GM18858 (cell line): ENCODE results near the gene CLTB.

Source experiments
- ATAC-seq: cut with Tn5 transposase; IDR thresholded peaks from one replicate; pipeline ENCODE4 v1.9.1; 2021; ENCODE audit not compliant: unreplicated experiment

Gene CLTB

DNA sequence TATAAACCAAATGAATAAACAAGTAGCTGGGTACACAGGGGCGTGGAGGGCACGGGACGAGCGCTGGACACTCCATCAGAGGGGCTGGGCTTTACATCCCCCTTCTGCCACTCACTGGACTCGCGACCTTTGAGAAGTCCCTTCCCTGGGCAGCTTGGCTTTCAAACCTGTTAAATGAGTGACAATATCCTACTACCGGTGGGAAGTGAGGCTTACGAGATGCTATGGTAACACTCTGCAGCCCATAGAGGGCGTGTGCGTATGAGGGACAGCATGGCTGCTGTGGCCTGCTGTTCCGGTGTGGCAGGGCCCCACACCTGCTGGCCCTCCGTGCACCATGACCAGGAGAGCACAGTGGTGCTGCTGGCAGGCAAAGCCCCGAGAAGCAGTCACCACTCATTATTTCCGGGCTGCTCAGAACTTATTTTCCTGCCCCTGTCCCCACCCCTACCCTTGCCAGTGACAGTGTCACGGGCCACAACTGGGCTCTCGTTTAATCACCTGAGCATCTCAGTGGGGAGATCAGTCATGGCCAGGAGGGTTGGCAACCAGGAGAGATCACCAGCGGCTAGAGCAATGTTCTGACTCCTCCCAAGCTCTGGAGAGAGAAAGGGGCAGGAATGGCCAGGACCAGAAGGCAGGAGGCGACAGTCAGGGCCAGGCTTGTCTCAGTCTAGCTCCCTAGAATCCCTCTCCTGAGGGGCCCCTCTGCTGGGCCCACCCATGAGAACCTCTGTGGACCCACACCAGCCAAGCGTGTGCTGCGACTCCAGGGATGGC, 10.5 kb downstream of the CLTB start:
- no peak for ATAC-seq

DNA sequence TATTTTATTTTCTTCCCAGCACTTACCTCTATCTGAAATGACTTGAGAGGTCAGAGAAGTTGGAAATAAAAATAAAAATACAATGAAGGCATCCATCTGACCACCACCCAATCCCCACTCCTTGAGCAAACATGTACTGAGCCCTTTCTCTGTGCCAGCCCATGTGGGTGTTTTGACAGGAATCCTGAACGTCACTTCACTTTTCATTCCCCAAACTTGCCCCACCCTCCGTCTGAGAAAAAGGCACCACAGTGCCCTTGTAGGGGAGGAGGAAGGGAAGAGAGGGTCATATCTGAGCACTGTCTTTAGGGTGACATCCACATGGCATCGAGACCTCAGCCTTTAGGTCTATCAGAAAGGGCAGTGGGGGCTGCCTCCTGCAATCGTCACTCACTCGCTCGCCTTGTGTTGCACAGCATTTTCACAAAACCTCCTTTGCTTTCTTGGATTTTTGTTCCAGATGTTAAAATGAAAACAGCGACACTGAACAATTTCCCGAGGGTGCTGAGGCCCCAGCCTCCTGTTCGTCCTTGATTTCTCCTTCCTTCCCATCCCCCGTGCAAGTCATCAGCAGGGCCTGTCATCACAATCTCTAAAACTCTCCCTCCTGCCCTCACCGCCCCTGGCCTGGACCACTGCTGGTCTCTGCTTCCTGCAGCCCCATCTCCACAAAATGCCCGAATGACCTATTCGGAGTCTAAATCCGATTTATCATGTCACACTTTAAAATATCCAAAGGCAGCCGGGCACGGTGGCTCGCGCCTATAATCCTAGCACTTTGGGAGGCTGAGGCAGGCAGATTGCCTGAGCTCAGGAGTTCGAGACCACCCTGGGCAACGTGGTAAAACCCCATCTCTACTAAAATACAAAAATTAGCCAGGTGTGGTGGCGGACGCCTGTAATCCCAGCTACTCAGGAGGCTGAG, 14.8 kb downstream of the CLTB start:
- ATAC-seq: no peak

DNA sequence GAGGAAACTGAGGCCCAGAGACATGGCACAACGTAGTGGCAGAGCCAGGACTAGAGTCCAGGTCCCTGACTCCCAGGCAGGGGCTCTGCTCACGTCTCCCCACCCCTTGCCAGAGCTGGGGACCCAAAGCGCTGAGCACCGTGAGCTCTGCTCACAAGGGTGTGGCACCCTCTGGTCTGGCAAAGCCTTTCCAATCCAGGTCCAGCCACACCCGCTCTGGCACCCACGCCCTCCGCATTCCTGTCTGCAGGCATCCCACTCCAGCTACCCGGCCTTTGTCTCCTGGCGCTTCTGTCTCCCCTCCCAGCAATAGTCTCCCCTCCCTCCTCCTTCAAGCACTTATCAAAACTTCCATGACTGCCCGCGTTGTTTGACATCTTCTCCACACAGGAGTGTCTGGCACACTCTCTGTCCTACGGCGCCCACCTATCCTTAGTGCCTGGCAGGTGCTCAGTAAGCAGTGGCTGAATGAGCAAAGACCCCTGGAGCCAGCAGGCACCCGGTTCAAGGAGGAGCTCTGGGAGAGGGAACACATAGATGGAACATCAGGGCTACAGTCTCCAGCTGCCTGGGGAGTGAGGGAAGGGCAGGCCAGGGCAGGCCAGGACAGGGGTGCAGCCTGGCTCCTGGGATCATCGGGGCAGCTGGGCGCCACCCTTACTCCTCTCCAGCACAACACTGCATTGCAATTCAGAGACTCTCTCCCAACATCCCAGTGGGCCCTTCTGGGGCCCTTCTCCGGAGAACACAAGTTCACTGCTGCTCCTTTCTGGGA, 15.8 kb downstream of the CLTB start:
- no peak for ATAC-seq

DNA sequence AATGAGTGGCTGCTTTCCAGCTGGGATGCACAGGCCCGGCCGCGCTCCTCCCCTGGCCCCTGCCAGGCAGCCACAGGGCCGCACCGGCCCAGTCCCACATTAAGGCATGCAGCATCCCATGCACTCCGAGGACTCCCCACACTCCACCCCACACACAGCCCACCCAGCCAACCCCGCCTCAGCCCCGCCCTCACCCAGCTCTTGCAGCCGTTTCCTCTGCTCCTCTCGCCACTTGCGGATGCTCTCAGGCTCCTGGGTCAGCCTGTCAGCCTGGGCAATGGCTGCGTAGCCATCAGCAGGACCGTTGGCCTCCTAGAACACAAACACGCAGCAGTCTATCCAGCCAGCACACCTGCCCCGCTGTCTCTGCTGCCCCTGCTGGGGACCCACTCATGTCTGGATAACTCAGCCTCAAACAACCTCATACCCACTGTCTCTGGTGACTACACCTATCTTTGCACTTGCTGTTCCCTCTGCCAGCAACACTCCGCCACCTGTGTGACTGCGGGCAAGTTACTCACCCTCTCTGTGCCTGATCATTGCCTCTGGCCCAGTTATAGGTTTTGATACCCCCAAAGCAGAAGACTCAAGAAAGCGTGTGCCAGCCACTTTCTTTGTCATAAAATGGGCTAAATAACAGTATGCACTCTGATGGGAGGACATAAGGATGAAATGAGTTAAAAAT, 18.5 kb downstream of the CLTB start:
- no peak for ATAC-seq

DNA sequence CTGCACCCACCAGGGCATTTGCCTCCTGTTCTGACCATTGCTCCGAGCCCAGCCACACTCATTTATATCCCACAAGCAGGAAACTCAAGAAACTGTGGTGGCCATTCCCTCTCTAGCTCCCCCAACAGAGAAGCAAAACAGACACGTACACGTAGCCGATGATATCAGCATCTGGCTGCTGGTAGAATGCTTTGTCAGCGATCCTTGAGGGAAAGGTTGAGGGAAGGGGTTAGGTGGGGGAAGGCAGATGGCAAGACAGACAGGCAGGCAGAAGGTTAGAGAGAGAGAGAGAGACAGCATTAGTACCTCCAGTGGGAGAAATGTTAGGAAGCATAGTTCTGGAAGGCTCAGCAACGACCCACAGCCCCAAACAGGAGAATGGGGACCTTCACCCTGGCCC, 20.0 kb downstream of the CLTB start:
- ATAC-seq: no peak

DNA sequence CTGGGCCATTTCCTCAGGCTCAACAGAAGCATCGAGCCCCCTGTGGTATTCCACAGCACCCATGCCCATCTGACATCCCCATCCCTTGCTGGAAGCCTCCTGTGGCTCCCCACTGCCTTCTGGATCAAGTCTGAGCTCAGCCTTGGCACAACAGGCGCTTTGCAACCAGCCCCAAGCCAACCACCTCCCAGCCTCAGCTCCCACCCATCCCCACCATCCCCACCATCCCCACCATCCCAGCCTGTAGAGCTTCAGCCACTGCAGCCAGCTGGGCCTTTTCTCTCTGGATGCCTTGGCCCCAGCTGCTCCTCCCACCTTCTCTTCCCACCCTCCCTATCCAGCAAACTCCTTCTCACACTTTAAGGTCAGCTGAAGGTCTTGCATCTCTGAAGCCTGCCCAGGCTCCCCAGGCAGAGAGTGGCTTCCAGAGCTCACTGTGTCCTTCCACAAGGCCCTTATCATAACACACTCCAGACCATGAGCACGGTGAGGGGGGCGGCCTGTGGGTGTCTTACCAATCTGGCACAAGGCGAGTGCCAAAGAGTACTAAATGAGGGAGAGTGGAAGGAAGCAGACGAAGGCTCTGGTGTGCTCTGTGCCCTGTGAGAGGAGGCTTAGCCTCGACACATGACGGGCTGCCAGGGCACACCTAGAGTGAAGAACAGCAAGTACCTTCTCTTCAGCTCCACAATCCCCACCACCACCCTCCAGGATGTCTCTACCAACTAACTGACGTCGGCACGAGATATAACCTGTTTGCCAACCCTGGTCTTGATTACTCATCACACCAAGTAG, 21.3 kb downstream of the CLTB start:
- ATAC-seq: no peak

DNA sequence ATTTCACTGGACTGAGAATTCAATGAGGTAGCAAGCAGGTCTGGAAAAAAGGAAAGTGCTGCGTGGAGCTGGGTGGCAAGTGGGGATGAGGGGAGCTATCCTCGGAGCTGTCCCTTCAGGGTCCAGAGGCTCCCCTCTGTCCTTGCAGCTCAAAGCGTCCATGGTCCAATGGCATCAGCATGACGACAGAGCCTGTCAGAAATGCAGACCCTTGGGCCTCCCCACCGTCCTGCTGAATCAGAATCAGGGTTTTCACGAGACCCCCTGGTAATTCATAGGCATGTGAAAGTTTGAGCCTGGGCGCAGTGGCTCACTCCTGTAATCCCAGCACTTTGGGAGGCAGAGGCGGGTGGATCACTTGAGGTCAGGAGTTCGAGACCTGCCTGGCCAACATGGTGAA, 22.2 kb downstream of the CLTB start:
- ATAC-seq: no peak

DNA sequence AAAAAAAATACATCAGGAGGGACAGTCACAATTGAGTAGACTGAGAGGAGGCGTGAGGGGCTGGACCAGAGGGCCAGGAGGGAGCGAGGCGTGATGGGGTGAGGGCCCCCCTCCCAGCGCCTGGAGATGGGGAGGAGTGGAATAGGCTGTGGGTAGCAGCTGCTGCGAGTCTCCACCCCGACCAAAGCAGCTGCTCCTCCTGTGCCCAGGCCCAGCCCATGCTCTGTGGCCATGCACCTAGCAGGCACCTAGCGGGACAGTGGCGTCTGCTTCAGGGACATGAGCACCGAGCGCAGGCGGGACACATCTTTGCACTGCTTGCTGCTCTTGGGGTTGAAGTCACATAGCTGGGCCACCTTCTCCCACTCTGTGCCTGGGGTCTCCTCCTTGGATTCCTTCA, 23.8 kb downstream of the CLTB start:
- no peak for ATAC-seq

DNA sequence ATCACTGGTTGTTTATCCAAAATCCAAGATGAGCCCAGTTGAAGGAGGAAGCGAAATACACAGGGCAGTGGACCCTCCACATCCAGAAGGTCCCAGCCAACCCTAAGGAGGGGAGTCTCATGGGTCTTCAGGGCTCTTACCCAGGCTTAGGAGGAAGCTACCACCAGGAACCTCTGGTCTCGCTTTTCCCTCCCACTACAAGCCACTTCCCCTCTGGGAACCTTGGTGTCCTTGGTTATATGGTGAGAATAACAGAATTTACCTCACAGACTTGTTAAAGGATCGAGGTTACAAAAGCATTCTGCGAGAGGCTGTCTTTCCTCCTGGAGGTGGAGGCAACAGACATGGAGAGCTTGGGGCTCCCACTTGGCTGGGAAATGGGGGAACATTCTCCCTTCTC, 24.3 kb downstream of the CLTB start:
- no peak for ATAC-seq

DNA sequence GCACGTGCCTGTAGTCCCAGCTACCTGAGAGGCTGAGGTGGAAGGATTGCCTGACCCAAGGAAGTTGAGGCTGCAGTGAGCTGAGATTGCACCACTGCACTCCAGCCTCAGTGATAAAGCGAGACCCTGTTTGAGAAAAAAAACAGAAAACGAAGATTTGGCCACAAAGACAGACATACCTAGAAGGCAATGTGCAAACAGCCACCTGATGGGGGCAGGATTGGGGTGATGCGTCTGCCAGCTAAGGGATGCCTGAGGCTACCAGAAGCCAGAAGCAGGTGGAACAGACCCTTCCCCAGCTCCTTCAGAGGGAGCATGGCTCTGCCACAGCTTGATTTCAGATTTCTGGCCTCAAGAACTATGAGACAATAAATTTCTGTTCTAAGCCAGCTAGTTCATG, 24.9 kb downstream of the CLTB start:
- no peak for ATAC-seq

DNA sequence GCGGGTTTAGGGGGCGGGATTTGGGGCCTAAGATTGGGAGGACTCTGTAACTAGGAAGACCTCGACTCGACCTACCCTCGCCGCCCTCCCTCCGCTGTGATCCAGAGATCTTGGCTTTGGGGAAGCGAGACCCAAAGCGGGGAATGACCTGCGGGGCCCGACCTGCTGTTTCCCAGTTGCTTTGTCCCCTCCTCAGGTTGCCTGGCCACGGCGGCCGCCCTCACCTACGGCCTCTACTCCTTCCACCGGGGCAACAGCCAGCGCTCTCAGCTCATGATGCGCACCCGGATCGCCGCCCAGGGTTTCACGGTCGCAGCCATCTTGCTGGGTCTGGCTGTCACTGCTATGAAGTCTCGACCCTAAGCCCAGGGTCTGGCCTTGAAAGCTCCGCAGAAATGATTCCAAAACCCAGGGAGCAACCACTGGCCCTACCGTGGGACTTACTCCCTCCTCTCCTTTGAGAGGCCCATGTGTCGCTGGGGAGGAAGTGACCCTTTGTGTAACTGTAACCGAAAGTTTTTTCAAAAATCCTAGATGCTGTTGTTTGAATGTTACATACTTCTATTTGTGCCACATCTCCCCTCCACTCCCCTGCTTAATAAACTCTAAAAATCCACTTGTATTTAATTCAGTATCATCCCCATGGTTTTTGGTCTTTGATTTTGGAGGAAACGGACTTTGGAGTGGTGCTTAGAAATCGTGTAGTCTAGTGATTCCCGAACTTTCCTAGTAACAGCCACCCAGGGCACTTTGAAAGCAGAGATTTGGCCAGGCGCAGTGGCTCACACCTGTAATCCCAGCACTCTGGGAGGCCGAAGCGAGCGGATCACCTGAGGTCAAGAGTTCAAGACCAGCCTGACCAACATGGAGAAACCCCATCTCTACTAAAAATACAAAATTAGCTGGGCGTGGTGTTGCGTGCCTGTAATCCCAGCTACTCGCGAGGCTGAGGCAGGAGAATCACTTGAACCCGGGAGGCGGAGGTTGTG, 26.9 kb downstream of the CLTB start:
- ATAC-seq: no peak

DNA sequence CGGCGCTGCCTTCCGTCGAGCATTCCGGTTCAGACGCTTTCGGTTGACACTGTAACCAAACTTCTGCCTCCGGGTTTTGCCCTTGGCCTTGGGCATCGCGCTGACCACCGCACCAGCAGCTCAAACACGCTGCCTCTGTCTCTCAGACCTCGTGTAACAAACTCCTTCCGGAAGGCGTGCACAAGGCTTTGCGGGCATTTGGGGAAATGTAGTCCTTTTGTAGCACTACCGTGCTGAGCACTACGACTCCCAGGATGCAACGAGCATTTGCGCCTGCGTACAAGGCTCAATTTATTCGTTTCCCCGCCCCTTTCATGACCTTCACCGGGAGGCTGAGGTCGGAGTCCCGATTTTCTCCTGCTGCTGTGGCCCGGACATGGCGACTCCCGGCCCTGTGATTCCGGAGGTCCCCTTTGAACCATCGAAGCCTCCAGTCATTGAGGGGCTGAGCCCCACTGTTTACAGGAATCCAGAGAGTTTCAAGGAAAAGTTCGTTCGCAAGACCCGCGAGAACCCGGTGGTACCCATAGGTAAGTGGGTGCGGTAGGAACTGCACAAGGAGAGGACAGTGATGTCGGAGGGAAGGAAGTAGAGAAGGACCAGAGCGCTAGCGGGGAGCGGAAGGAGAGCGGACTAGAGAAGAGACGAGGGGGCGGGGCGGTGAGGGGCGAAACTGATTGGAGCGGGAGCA, 27.8 kb downstream of the CLTB start, which contains the start of the genes HIGD2A and NOP16:
HIGD2A (plus strand) TSS at position 308 of the 691 bp plus-strand sequence; CDS start at position 377, 69 bp downstream.
NOP16 (minus strand) TSS at position 155 of the 691 bp plus-strand sequence; CDS start at position 96, 59 bp downstream.
- peak; percentile 82 for ATAC-seq

DNA sequence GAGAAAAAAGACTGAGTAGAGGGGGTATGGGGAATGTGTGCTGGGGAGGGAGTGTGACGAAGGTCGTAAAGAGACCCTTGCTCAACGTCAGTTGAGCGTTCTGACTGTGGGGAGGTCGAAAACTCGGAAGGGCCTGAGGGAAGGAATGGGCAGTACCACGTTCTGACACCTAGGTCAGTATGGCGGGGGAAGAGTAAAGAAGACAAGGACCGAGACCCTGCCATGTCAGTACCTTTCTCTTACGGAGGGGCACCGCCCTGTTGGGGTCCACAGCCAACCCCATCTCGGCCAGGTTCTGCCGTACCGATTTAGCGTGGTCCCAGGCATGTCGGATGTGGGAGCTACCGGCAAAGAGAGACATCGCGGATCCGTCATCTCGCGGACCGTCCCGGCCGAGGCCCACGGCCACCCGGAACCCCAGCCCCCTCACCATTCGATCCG, 28.3 kb downstream of the CLTB start:
- no peak for ATAC-seq

DNA sequence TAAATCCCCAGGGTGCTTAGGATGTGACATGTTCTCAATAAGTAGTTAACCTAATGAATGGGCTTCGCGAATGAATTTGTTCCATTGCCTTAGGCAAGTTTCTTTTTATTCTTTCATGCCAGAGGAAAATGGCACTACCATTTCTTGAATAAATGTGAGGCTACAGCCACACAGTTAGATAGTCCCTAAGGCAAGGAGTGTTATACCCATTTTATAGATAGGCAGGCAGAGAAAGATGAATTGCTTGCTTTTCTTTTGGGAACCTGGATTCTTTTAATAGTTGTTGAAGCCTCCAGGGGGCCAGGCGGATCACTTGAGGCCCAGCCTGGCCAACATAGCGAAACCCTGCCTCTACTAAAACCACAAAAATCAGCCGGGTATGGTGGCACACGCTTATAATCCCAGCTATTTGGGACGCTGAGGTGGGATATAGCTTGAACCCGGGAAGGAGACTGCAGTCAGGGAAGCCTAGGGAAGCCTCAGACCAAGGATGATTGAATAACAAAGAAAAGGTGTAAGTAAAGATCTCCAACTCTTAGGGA, 28.9 kb downstream of the CLTB start:
- ATAC-seq: no peak

DNA sequence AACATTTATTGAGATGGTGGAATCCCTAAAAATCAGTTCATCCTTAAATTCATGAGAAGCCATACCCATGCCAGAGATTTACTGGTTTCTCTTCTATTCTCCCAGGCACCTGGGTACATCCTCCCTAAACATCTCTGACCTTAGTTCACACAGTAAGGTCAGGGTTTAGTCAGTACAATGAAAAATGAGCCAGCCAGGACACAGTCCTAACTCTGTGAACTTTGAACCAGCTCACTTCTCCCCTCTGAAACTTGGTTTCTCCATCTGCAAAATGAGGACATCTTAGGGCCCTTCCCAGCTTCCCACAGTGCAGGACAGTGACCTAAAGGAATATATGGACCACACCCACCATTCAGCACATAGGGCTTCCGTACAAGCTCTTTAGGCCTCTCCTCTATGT, 29.8 kb downstream of the CLTB start:
- no peak for ATAC-seq

DNA sequence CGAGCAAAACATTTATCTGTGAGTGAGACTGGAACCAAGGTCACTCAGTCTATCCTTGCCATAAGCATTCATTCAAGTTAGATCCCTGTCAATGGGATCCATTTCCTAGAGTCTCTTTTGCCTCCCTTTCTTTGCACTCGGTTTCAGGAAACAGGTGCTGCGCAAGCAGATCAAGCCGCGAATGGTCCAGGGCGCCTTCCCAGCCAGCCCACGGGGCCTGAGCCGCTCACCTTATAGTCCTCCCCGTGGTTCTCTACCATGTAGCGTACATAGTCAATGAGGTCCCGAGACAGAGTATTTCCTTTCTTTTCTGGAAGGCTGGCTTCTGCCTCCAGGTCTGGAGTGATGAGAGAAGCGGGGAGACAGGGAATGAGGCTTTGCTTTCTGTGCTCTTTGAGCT, 31.3 kb downstream of the CLTB start:
- ATAC-seq: no peak

DNA sequence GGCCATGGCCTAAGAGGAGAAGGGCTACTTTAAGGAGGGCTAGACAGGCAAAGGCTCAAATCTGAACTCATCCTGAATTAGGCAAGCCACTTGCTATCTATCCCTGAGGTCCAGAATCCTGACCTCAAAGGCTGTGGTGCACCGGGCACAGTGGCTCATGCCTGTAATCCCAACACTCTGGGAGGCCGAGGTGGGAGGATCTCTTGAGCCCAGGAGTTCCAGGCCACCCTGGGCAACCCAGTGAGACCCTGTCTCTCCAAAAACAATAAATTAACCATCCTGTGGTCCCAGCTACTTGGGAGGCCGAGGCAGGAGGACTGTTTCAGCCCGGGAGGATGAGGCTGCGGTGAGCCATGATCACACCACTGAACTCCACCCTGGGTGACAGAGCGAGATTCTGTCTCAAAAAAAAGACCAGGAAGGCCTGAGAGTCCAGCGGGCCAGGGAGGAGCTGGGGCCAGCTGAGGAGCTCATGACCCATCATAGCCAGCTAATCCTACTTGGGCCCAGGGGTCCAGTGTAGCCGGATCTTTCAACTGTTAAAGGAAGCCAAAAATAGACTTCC, 31.9 kb downstream of the CLTB start:
- ATAC-seq: no peak
